RPMI7951 (cell line): ENCODE data around the gene TNFSF4. TPM values are rescaled to one million over a fixed set of nuclear protein-coding genes. Genes with fewer than 3 reads are reported as not detected.

Experiments used
- DNase-seq: peaks from one replicate; pipeline ENCODE4 v3.0.0-alpha.2; 2012; ENCODE audit warnings: low read depth
- total RNA-seq: library from RNA; depleted of rRNA; stranded (reverse); fragments of >200 nt; shearing (Covaris generic); gene quantifications from 2 replicates; pipeline ENCODE4 v1.2.3, GENCODE V29; 2014

Gene TNFSF4
- total RNA-seq, 1 experiment from 2014 or later: 1.2 TPM

DNA sequence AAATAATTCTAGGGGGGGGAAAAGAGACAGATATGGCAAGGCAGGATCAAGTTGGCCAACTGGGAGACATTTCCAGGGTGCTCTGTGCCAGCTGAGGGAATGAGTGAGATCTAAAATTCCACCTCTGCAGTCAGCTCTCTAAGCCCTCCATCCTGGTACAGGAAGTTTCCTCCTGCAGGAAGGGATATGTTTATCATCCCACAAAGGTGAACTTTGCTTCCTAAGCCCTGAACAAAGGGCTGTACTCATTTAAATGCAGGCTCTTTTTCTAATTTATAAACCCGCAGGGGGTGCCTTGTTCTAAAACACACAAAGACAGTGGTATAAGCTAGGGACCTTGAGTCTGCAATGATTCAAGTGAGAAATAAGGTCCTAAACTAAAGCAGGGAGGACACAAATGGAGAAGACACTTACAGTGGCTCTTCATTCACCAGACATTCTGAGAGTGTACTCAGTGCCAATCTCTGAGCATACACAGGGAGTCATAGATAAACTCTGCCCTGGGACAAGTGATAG, 3.6 kb upstream of the TNFSF4 start:
- no peak for DNase-seq

- no peak for DNase-seq
Measured at GRCh38 chr1:173210283-173210682, 3.2 kb upstream of the TNFSF4 start.

- DNase-seq: no peak
Measured at GRCh38 chr1:173208868-173209267, 1.7 kb upstream of the TNFSF4 start.

- no peak for DNase-seq
Measured at GRCh38 chr1:173208146-173208545, 1.0 kb upstream of the TNFSF4 start.

DNA sequence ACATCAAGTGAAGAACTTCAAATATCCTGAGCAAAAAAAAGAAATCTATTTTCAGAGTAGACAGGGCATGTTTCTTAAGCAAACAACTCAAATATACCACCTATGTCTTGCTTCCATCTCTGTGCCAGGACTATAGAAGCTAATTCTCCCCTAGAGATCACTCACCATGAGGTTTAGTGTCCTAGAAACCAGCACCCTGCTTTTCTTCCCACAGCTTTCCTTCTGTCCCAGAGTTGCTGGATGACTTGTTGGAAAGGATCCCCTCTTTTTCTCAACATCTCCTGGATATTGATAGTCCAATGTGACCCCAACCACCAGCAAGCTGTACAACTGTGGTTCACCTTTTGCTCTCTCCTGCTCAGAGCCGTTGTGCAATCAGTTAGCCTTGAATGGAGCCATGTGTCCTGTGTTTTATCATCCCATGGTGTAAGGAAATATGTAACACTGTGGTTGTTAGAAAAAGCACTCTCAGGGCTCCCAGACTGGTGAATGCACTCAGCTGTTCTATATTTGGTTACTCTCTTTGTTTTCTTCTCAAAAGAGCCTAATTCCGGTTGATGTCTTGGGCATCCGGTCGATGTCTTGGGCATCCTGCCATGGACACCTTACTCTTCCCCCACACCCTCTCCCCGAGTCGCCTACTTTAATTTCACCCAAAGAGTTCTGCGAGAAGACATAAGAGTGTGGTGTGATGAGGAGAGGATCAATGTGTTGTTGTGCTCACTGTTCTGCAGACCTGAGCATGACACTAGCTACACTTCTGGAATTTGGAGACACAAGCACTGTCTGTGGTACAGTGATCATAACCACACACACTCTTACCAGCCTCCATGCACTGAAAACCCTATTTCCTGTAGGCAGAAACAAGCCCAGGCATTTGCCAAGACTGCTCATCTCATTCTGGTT, 1.7 kb downstream of the TNFSF4 start:
- DNase-seq: peak; percentile 42

DNA sequence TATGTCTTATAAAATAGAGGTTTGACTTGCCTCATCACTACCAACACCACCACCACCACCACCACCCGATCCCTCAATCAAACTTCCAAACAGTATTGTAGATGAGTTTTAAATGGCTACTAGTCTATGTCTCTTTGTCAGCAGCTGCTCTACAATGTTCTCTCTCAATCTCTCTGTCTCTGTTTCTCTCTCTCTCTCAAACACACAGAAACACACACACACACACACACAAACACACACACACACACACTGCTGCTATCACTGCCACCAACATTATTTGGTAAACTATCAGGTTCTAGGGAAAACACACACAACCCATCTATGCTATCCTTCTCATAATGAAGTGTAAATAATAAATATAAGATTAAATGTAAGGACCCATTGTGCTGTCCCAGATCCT, 2.4 kb downstream of the TNFSF4 start:
- no peak for DNase-seq

DNA sequence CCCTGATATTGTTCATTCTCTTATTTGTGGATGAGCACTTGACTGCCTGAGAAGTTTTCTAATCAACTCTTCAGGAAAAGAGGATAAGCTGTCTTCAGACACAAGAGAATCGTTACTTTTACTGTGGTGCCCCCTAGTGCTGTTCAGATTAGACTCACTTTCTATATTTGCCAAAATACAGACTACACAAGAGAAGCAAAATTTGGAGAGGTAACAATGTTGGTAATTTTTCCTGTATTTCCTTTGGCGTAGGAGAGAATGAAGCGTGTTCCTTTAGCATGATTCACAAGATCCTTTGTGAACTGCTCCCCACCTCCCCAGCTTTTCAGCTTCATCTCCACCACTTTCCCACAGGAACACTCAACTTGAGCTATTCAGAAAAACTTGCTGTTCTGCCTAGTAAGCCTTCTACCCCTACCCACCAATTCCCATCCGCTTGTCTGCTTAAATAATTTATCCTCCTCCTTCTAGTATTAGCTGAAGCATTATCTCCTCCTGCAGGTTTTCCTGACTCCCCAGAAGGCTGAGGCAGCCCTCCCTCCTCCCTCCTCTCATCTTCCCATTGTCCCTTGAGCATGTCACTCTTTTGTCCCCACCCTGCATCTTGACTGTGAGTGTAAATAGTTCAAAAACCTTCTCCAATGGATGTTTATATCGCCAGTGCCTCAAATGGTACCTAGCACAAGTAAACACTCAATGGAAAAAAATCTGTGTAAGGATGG, 4.5 kb downstream of the TNFSF4 start:
- DNase-seq: peak; percentile 72

GRCh38 chr1:173201969-173202368, 5.2 kb downstream of the TNFSF4 start:
- DNase-seq: no peak

- DNase-seq: no peak
Measured at GRCh38 chr1:173195596-173196088, 11.5 kb downstream of the TNFSF4 start.

DNA sequence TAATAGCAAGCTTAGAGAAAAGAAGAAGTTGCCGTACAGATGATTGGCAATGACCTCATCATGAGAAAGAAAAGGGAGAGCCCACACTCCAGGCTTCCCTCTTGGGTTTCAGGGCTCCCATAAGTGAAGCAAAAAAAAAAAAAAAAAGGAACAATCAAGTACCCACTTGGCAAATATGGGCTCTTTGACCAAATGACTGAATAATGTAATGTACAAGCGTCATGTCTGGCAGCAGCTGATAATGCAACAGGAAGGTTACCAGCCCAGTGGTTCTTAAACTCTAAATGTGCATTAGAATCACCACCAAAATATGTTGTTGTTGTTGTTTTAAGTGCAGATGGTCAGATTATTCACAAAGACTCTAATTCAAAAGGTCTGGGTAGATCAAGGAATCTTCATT, 13.5 kb downstream of the TNFSF4 start:
- DNase-seq: peak; percentile 62

DNA sequence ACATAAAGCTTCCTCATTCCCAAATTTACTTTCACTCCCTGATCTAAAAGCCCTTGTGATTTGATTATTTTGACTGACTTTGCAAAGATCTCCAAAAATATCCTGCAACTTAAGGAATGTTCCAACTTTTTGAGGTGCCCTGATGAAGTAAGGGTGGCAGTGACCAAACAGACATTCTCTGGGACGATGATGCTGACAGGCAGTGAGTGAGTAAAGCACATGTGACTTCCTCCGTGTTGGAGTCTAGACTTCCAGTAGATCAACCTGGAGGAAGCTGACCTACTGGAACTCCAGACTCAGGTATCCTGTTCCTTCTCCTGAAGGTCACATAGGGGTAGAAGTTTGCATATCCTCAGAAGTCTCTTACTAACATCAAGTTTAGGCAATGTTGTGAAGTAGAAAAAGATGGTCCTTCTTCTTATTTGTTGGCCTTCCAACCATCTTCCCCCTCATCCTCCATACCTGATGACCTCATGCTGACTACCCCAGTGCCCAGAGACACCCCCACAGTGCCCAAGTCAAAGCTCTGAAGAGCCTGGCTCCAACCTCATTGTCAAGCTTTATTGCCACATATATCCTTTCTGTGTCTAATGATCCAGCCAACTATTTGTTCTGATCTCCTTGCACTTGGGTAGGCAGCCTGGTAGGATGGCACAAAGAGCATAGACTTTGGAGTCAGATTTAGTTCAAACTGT, 16.0 kb downstream of the TNFSF4 start:
- DNase-seq: peak; percentile 30

DNA sequence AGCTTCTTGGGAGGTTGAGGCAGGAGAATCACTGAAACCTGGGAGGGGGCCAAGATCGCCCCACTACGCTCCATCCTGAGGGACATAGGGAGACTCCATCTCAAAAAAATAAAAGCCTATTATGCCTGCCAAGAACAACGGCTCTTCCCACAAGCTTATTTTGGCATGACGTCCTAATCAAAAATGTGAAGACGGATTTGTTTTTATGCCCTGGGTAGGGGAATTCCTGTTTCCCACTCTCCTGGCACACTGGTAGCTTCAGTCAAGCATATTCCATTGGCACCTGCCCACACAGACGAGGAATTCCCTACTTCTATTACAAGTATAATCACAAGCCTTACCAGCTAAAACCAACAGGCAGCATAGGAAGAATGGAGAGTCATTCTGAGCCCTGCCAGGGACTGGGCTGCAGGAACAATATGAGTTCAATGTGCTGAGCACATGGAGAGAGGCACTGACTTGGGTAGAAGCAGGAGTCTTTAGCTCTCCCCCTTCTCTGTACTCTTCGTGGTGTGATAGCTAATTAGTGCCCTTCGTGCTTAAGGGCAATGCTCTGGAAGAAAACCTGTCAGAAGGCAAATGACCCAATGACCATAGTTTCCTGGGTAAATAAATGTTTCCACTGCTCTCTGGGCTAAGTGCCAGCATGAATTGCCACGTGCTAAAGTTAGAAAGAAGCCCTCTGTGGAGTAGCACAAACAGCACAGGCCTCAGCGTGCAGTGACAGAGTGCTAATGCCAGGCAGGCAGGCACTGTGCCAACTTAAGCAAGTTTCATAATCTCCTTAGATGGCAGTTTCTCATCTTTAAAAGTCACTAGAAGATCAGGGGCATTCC, 16.8 kb downstream of the TNFSF4 start:
- peak; percentile 93 for DNase-seq

GRCh38 chr1:173187671-173188237, 19.4 kb downstream of the TNFSF4 start:
- no peak for DNase-seq

- no peak for DNase-seq
Measured at GRCh38 chr1:173181791-173182190, 25.3 kb downstream of the TNFSF4 start.

DNA sequence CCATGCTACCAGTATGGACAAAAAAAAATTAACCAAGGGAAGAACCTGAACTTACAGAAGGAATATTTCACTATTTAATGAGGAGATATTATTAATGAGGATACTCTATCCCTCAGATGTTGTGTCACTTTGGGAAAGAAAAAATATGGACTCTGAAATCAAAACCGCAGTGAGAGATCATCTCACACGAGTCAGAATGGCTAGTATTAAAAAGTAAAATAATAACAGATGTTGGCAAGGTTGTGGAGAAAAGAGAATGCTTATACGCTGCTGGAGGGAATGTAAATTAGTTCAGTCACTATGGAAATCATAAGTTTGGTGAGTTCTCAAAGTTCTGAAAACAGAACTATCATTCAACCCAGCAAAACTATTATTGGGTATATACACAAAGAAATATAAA, 30.9 kb downstream of the TNFSF4 start:
- DNase-seq: no peak

- no peak for DNase-seq
Measured at GRCh38 chr1:173175514-173176145, 31.5 kb downstream of the TNFSF4 start.

DNA sequence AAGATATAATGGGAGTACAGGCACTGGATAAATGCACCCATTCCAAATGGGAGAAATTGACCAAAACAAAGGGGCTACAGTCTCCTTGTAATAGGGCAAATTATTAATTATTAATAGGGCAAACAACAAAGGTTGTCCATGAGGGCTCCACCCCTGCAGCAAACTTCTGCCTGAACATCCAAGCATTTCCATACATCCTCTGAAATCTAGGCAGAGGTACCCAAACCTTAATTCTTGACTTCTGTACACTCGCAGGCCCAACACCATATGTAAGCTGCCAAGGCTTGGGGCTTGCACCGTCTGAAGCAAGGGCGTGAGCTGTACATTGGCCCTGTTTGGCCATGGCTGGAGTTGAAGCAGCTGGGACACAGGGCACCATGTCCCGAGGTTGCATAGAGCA, 33.7 kb downstream of the TNFSF4 start:
- DNase-seq: no peak

DNA sequence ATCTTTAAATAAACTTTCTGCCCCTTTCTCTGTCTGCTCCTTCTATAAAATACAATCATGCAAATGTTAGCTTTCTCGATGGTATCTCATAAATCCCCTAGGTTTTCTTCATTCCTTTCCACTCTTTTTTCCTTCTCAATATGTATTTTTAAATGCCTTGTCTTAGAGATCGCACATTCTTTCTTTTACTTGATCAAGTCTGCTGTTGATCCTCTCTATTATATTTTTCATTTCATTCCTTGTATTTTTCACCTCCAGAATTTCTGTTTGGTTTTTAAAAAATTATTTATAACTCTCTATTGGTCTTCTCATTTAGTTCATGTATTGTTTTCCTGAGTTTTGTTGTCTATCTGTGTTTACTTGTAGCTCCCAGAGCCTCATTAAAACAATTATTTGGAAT, 36.0 kb downstream of the TNFSF4 start:
- DNase-seq: no peak

DNA sequence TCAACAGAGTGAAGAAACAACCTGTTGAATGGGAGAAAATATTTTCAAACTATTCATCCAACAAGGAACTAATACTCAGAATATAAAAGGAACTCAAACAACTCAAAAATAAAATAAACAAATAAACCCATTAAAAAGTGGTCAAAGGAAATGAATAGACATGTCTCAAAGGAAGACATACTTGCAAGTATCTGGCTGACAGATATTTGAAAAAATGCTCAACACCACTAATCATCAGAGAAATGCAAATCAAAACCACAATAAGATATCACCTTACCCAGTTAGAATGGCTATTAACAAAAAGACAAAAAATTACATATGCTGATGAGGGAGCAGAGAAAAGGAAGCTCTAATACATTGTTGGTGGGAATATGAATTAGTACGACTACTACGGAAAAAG, 38.2 kb downstream of the TNFSF4 start:
- DNase-seq: no peak

GRCh38 chr1:173164686-173165085, 42.4 kb downstream of the TNFSF4 start:
- no peak for DNase-seq
